Measurements from ENCODE around the gene GPAM.

Gene GPAM

GRCh38 chr10:112227331-112227987, 43.9 kb upstream of the GPAM start:
- TF ChIP-seq CTCF (IDR thresholded peaks at IDR 0.05; ENCODE audit: low read depth, low read length), result no peak
- DNase-seq (ENCODE audit: extremely low read depth, low read depth), result peak; percentile 97

GRCh38 chr10:112226439-112227248, 43.1 kb upstream of the GPAM start:
- no peak for DNase-seq (ENCODE audit: extremely low read depth, low read depth)
- TF ChIP-seq CTCF (IDR thresholded peaks at IDR 0.05; ENCODE audit: low read depth, low read length), result no peak

GRCh38 chr10:112225771-112226438, 42.3 kb upstream of the GPAM start:
- no peak for TF ChIP-seq CTCF (IDR thresholded peaks at IDR 0.05; ENCODE audit: low read depth, low read length)
- no peak for DNase-seq (ENCODE audit: extremely low read depth, low read depth)

GRCh38 chr10:112224933-112225529, 41.5 kb upstream of the GPAM start:
- DNase-seq (ENCODE audit: extremely low read depth, low read depth), result no peak
- TF ChIP-seq CTCF (IDR thresholded peaks at IDR 0.05; ENCODE audit: low read depth, low read length), result no peak

- no peak for DNase-seq (ENCODE audit: extremely low read depth, low read depth)
Observed at GRCh38 chr10:112223725-112224124, 40.2 kb upstream of the GPAM start.

GRCh38 chr10:112222799-112223198, 39.2 kb upstream of the GPAM start:
- no peak for TF ChIP-seq CTCF (IDR thresholded peaks at IDR 0.05; ENCODE audit: low read depth, low read length)

More at GRCh38 chr10:112223725-112224124, 40.2 kb upstream of the GPAM start:
- TF ChIP-seq CTCF (IDR thresholded peaks at IDR 0.05; ENCODE audit: low read depth, low read length), result no peak

More at GRCh38 chr10:112222799-112223198, 39.2 kb upstream of the GPAM start:
- DNase-seq (ENCODE audit: extremely low read depth, low read depth), result no peak
